Bronchial epithelial cell (primary cell): ENCODE measurements around the gene RANBP1. TPM values are rescaled to one million over a fixed set of nuclear protein-coding genes. Genes with fewer than 3 reads are reported as not detected.

ENCODE experiments used
- DNase-seq: peaks from one replicate; pipeline ENCODE4 v3.0.0-alpha.2; 2010; ENCODE audit warnings: low read depth
- FAIRE-seq: peaks from 2 replicates; lab custom pipeline; 2011; peaks lifted over from hg19 to GRCh38; lab: Jason Lieb, UNC
- H3K27me3 ChIP-seq: 2 replicates; pipeline ENCODE4 v1.5.1; 2011; ENCODE audit warnings: low read length; ENCODE audit not compliant: control insufficient read depth, insufficient read depth
- H3K36me3 ChIP-seq: 2 replicates; pipeline ENCODE4 v1.5.1; 2011; ENCODE audit warnings: low read length; ENCODE audit not compliant: control insufficient read depth, insufficient read depth
- H3K4me3 ChIP-seq: 2 replicates; pipeline ENCODE4 v1.5.1; 2011; ENCODE audit warnings: mild to moderate bottlenecking, low read depth, low read length, control low read depth
- total RNA-seq: library from RNA; depleted of rRNA; stranded (reverse); fragments of >200 nt; gene quantifications from 2 replicates; pipeline ENCODE4 v1.2.1, GENCODE V29; 2014
- TF ChIP-seq, protein P1 (sequence below): IDR thresholded peaks from 2 replicates; pipeline ENCODE4 v1.5.1; 2011; ENCODE audit warnings: mild to moderate bottlenecking, moderate library complexity, low read length, control low read depth, inconsistent platforms; ENCODE audit not compliant: insufficient read depth, severe bottlenecking

Gene RANBP1
- total RNA-seq, 1 donor from 2014 or later: 263 TPM

DNA sequence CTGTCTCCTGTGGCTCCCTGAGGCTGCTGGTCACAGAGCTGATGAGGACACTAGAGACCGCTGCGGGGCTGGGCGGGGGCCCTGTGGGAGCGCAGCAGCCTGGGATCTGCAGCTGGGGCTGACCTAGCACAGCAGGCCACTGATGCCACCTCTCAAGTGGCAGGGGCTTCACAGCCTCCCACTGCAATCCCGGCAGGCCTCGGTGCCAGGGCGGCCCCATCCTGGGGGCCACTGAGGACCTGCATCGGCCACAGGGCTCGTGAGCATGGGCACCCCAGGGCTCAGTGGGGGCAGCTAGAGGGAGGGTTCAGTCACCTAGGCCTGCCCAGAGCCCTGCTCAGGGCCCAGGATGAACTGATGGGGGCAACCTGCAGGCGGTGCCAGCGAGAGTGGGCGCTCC, 49.5 kb downstream of the RANBP1 start:
- Histone ChIP-seq H3K36me3 (no peaks in the 10 kb centered on the region), H3K4me3 (no peak overlapping the region), H3K27me3 (no peaks in the 10 kb centered on the region)
- FAIRE-seq (no peak), DNase-seq (no peak)
- TF ChIP-seq, protein P1, sequence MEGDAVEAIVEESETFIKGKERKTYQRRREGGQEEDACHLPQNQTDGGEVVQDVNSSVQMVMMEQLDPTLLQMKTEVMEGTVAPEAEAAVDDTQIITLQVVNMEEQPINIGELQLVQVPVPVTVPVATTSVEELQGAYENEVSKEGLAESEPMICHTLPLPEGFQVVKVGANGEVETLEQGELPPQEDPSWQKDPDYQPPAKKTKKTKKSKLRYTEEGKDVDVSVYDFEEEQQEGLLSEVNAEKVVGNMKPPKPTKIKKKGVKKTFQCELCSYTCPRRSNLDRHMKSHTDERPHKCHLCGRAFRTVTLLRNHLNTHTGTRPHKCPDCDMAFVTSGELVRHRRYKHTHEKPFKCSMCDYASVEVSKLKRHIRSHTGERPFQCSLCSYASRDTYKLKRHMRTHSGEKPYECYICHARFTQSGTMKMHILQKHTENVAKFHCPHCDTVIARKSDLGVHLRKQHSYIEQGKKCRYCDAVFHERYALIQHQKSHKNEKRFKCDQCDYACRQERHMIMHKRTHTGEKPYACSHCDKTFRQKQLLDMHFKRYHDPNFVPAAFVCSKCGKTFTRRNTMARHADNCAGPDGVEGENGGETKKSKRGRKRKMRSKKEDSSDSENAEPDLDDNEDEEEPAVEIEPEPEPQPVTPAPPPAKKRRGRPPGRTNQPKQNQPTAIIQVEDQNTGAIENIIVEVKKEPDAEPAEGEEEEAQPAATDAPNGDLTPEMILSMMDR: no peak

- Histone ChIP-seq H3K36me3 (no peaks in the 10 kb centered on the region), H3K4me3 (no peak overlapping the region), H3K27me3 (no peaks in the 10 kb centered on the region)
- DNase-seq (no peak), FAIRE-seq (no peak)
- TF ChIP-seq, protein P1: no peak
Observed at GRCh38 chr22:20165913-20166312, 50.0 kb downstream of the RANBP1 start.

DNA sequence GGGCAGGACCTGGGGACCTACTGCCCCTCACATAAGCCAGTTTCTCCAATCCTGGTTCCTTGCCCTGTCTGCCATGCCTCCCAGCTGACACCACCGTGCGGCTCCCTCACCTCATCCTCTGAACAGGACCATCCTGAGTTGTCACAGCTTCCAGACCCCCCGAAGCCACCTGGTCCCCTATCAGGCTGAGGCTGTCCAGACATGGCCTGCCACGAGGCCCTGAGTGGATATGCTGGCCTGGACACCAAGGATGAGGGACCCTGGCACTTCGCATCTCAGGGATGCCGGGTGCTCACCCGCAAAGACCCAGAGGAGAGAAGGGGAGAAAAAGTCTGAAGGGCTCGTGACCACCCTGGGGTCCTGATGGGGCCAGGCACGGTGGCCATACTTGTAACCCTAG, 50.8 kb downstream of the RANBP1 start:
- Histone ChIP-seq H3K27me3 (no peaks in the 10 kb centered on the region), H3K36me3 (no peaks in the 10 kb centered on the region), H3K4me3 (no peak overlapping the region)
- TF ChIP-seq, protein P1: no peak
- DNase-seq (no peak), FAIRE-seq (no peak)

GRCh38 chr22:20167643-20168322, 51.9 kb downstream of the RANBP1 start:
- FAIRE-seq (no peak), DNase-seq (no peak)
- Histone ChIP-seq H3K4me3 (no peak overlapping the region), H3K36me3 (no peaks in the 10 kb centered on the region), H3K27me3 (no peaks in the 10 kb centered on the region)
- TF ChIP-seq, protein P1: no peak

DNA sequence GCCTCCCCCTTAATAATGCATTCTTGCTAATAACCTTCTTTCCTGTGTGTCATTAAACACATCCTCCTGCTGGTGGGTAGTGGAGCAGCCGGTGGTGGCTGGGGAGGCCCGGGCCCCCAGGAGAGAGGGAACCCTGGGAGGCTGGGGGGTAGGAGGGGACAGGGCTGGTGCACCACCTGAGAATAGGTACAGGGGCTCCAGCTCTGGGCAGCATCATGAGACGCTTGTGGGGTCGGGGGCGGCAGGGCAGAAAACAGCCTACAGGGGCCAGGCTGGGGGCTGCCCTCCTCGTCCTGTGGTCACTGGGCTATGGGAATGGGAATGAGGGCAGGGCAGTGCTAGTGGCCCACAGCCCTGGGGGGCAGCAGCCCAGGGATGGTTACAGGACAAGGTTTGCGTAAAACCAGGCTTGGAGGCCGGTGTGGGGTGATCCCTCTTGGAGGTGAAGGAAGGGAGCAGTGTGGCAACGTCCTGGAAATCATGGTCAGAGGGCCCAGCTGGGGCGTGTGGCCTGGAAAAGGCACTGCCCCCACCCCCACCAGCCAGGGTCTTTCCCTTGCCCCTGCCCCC, 53.4 kb downstream of the RANBP1 start:
- no peaks in the 10 kb centered on the region for H3K36me3 ChIP-seq
- no peak for DNase-seq
- H3K4me3 ChIP-seq: no peak overlapping the region
- TF ChIP-seq, protein P1: no peak
- H3K27me3 ChIP-seq: peaks cover 3% of the 10 kb centered on the region
- no peak for FAIRE-seq
